CD1c-positive myeloid dendritic cell (primary cell): Measurements from ENCODE around the gene SPO11.
"Not testable (repeated sequence)": the region's sequence is repeated elsewhere in the genome, so short reads cannot be mapped to it uniquely, and the experiment has no call there.

Source experiments
- DNase-seq: peaks from one replicate; pipeline ENCODE4 v3.0.0-alpha.2; 2016; ENCODE audit errors: extremely low spot score

SPO11 gene

DNA sequence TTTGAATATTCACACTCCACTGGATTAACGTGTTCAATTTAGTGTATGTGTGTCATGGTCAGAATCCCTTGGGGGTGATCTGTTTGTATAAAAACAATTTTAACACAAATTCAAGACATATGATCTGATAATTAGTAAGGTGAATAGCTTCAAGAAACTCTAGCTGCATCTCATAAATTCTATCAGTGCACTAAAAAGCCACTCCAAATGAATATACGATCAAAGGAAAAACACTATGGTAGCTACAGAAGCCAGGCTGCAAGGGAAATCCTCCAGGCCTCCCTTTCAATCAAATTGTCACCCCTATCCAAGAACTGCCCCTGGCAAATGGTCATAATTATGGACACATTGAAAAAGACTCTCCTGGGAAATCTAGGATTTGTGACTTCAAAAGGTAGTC, 12.1 kb downstream of the SPO11 start:
- no peak for DNase-seq

DNA sequence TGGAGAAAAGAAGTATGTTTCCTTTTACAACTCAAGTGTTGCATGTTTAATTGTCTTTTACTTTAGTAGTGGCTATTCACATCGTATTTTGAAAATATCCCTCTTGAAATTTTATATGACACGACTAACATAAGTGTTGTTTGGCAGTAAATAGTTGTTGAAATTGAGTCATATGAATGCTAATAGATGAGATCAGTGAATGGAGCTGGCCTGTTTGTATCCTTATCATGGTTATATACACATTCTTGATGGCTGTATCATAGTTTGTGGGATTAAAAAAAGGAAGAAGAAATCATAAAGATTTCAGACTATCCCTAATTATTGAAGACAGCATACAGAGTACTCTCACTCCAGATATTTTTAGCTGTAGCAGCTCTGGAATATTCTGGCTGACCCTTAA, 13.2 kb downstream of the SPO11 start:
- no peak for DNase-seq

- DNase-seq, result peak; percentile 70
These were observed 16.9 kb downstream of the SPO11 start for GRCh38 chr20:57346477-57346876.

DNA sequence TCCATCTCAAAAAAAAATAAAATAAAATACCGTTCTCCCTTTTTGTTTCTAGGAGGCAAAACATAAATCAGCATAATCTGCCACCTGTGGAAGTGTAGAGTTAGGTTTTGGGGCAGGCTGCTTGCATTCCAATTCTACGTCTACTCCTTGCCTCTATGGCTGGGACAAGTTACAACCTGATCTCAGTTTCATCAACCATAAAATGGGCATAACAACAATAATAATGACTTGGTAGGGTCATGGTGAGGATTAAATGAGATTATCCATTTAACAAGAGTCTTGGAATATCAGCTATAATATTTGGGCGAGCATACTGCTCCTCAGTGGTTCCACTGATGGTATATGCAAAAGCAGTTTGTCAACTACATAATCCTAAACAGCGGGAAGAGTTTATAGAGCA, 17.8 kb downstream of the SPO11 start:
- DNase-seq, result no peak

- DNase-seq, result not testable (repeated sequence)
These were observed 18.8 kb downstream of the SPO11 start for GRCh38 chr20:57348200-57348921.

- DNase-seq, result not testable (repeated sequence)
These were observed 19.4 kb downstream of the SPO11 start for GRCh38 chr20:57348922-57349574.

DNA sequence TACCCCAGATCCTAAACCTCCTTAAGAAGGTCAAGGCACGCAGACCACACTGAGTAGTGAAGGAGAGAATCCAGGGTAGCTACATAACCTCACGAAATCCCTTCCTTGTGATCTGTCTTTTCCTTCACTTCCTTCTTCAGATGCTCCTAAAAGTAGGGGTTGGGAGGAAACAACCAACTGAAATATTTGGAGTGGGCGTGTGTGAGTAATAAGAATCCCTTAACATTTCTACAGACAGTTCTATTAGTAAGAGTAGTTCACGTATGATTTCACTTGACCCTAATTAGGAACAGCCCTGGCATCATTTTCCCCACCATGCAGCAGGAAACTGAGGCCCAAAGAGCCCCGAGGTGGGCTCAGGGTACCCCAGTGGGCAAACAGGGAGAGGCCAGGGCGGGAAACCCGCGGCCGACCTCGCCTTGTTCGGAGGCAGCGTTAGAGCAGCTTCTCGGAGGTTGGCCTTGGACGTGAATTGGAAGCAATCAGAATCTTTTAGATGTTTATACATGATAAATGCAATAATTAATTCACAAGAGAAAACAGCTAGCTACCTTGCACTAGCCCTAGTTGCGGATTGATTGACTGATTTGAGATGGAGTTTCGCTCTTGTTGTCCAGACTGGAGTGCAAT, 20.6 kb downstream of the SPO11 start:
- DNase-seq, result peak; percentile 74

DNA sequence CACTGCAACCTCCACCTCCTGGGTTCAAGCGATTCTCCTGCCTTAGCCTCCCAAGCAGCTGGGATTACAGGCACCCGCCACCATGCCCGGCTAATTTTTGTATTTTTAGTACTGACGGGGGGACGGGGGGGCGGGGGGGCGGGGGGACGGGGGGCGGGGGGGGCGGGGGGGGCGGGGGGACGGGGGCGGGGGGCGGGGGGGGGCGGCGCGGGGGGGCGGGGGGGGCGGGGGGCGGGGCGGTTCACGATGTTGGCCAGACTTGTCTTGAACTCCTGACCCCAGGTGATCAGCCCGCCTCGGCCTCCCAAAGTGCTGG, 21.1 kb downstream of the SPO11 start:
- not testable (repeated sequence) for DNase-seq

- peak; percentile 97 for DNase-seq
These were observed 21.6 kb downstream of the SPO11 start, which contains the start of gene RAE1 for GRCh38 chr20:57351042-57351783. TSS of gene RAE1 (plus strand) at chr20:57351255. CDS start at chr20:57354039, 2,784 bp downstream.

DNA sequence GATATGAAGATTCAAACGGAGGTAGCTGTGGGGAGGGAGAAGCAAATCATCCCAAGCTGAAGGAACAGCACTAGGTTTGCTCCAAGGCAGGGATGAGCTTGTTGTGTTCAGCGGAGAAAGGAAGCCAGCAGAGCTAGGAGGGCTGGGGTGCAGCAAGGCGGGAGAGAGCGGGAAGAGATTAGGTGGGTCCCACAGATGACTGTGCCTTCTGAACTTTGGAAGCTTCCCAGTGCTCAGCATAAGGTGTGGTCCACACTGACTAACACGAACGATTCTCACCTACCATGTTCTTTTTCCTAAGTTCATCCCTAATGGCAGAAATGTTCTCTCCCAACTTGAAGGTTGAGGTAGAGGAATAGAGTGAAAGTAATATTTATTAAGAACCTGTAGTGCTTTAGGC, 22.7 kb downstream of the SPO11 start:
- no peak for DNase-seq

DNA sequence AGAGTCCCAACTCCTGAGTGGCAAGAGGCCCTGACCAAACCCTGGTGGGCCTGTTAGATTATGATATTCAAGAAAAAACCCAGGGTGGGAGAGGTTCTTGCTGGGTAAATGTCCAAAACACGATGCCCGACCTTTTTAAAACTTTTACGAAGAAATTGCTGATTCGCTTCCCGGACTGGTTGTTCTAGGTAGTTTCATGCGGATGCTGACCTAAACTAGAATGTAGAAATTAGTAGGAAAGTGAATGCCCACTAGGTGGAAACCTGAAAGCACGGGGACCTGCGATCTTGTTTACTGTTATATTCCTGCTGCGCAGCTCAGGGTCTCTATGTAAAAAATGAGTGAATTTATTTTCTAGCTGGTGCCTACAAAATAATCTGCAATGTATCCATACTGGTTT, 23.7 kb downstream of the SPO11 start:
- no peak for DNase-seq

DNA sequence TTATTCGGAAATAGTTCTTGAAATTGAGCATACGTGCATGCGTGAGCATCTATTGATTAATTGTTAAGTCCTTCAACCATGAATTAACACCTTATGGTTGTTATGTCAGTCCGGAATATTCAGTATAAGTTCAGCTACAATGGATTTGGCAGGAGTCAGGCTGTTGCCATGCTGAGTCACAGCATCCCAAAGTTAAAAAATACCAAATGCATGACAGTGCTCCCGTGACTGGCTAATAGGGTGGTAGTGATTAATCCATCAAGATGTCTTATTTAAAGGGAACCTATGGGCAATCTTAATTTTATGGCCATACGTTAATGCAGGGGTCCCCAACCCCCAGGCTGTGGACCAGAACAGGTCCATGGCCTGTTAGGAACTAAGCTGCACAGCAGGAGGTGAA, 31.9 kb downstream of the SPO11 start:
- no peak for DNase-seq

GRCh38 chr20:57364451-57364850, 34.8 kb downstream of the SPO11 start:
- DNase-seq, result no peak

DNA sequence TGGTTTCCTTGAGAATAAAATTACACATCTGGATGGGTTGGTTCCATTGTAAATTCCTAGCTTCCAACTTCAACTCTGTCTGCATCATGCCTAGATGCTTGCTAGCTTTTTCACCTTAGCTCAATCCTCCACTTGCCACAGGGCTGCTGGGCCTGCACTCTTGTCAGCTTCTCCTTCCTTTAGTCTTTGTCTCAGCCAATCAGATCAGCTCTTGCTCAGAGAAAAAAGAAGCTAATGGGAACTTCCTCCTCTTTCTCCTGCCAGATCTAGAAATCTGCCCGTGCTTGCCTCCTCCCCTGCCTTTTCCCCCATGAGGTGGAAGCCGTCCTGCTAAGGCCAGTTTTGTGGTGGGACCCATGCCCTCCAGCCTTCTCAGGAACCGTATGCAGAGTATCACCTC, 40.0 kb downstream of the SPO11 start:
- peak; percentile 13 for DNase-seq

DNA sequence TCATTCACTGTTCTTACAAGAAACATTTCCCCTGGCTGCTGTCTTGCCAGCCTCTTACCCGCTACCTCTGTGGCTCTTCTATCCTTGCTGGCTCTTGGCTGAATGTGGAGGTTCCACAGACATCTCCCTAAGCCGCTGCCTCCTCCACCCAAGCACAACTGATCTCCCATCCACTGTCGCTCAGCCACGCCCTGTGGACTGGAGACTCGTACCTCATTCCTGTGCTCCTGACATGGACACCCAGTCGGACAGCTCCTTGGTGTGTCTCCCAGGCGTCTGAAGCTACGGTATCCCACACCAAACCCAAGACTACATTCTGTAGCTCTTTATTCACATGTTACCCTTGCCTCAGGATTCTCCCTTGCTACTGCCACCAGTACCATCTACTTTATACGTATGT, 40.7 kb downstream of the SPO11 start:
- DNase-seq, result no peak

DNA sequence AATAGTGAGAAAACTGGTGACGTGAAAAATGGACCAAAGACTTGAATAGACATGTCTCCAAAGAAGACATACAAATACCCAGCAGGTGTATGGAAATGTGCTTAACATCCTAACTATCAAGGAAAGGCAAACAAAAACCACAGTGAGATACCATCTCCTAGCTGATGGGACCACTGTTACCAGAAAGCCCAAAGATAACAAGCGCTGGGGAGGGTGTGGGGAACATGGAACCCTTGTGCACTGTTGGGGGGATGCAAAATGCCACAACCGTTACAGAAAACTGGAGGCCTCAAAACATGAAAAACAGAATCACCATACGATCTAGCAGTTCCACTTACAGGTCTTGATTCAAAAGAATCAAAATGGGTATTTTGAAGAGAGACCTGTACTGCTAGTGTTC, 41.8 kb downstream of the SPO11 start:
- DNase-seq, result no peak

- DNase-seq, result no peak
These were observed 42.6 kb downstream of the SPO11 start for GRCh38 chr20:57372157-57372556.

GRCh38 chr20:57372581-57373350, 43.2 kb downstream of the SPO11 start:
- DNase-seq, result no peak

DNA sequence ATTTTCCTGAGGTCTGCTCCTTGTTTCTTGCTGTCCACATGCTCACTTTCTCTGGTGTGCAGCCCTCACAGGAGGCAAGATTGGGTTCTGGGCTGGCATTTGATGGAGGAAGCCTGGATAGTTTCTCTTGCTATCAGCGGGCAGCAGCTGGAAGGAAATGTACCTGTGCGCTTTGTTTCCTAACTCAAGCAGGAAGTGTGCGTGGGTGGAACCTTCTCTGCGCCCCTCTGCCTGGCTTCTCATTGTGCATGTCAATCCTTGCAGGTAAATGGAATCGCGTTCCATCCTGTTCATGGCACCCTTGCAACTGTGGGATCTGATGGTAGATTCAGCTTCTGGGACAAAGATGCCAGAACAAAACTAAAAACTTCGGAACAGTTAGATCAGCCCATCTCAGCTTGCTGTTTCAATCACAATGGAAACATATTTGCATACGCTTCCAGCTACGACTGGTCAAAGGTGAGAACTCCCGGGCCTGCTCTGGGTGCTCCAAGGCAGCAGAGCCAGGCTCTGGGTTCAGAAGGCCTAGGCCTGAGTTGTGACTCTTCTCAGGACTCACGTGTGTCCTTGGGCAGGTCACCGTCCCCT, 44.8 kb downstream of the SPO11 start:
- DNase-seq, result no peak

DNA sequence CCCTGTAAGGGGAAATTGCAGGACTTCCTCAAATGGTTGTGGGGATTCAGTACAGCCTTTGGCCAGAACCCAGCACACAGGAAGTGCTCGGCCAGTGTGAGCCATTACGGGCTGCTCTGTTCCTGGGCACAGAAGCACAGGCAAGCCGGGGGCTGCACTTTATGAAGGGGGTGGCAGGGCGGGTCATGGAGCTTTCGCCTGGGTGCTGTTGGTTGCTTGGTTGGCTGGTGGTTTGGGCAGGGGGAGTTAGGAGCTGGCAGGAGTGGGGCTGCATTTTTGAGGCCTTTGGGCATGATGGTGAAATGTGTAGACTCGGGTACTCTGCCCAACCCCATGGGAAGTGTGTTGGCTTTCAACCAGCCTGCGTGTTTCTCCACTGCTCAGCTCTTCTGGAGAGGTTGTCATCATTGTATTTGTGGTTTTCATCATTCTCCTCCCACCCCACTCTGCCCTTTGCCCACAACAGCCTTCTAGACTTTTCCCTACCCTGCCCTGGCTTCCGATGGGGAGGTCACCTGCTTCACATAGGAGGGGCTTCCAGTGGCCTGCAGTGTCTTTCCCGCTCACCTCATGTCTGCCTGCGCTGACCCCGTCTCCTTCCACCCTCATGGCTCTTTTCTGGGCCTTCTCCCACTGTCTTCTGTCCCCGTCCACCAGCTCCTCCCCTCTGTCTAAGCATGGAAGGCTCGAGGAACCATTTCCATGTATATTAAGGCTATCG, 45.5 kb downstream of the SPO11 start:
- DNase-seq, result peak; percentile 84
